Measurements from ENCODE around the gene MED10. TPM values are rescaled to one million over a fixed set of nuclear protein-coding genes. Genes with fewer than 3 reads are reported as not detected.
"Not testable (repeated sequence)": the region's sequence is repeated elsewhere in the genome, so short reads cannot be mapped to it uniquely, and the experiment has no call there.

Gene MED10
- total and polyA plus RNA-seq, 7 donors: 18.8 to 98.1 (median 49.1) TPM

GRCh38 chr5:6358434-6358820 is 19.9 kb downstream of the MED10 start:
- Histone ChIP-seq H3K27ac (no peak overlapping the region), H3K27me3 (ENCODE audit: insufficient read depth in 3 of 3, low read length in 2 of 3) (no peaks in the 10 kb centered on the region), H3K9me3 (no peaks in the 10 kb centered on the region), H3K4me1 (no peaks in the 10 kb centered on the region), H3K36me3 (ENCODE audit: insufficient read depth in 1 of 2, low read depth in 1 of 2) (peaks cover 0 to 14% of the 10 kb centered on the region in 2 donors), H3K4me3 (no peak overlapping the region)
- DNase-seq: no peak
- TF ChIP-seq CTCF (IDR thresholded peaks at IDR 0.05): no peak
- intact Hi-C loops (cut with DNase I): no loop called here
- no peak for ATAC-seq
- 85 to 91% (median 88%) methylated on average over 6 of the region's 6 CpGs for WGBS, 3 donors

GRCh38 chr5:6357817-6358433 is 20.4 kb downstream of the MED10 start:
- intact Hi-C loops (cut with DNase I): not testable (repeated sequence)

GRCh38 chr5:6356578-6357164 is 21.7 kb downstream of the MED10 start:
- ATAC-seq (no peak), DNase-seq (no peak)
- Histone ChIP-seq H3K27me3 (ENCODE audit: insufficient read depth in 3 of 3, low read length in 2 of 3) (no peaks in the 10 kb centered on the region), H3K4me1 (no peaks in the 10 kb centered on the region), H3K27ac (no peak overlapping the region), H3K4me3 (no peak overlapping the region), H3K36me3 (ENCODE audit: insufficient read depth in 1 of 2, low read depth in 1 of 2) (peaks cover 0 to 14% of the 10 kb centered on the region in 2 donors), H3K9me3 (no peaks in the 10 kb centered on the region)
- intact Hi-C loops (cut with DNase I): no loop called here
- 87 to 91% (median 90%) methylated on average over 16 of the region's 16 CpGs for WGBS, 3 donors
- no peak for TF ChIP-seq CTCF (IDR thresholded peaks at IDR 0.05)

More at GRCh38 chr5:6357817-6358433, 20.4 kb downstream of the MED10 start:
- H3K27ac ChIP-seq; H3K9me3 ChIP-seq; H3K27me3 ChIP-seq (ENCODE audit: insufficient read depth in 3 of 3, low read length in 2 of 3); H3K4me1 ChIP-seq; H3K4me3 ChIP-seq; ATAC-seq; DNase-seq: not testable (repeated sequence)
- H3K36me3 ChIP-seq (ENCODE audit: insufficient read depth in 1 of 2, low read depth in 1 of 2): peaks cover 0 to 14% of the 10 kb centered on the region in 2 donors
- whole genome bisulfite sequencing, 3 donors: 86 to 91% (median 90%) methylated on average over 8 of the region's 8 CpGs

GRCh38 chr5:6355294-6355693 is 23.1 kb downstream of the MED10 start:
- ATAC-seq: no peak
- H3K9me3 ChIP-seq: no peaks in the 10 kb centered on the region
- 58 to 69% (median 66%) methylated on average over 6 of the region's 6 CpGs for WGBS, 3 donors
- H3K4me3 ChIP-seq: no peak overlapping the region
- intact Hi-C loops (cut with DNase I): no loop called here
- H3K4me1 ChIP-seq: no peaks in the 10 kb centered on the region
- no peak for DNase-seq
- no peak for TF ChIP-seq CTCF (IDR thresholded peaks at IDR 0.05)
- no peak overlapping the region for H3K27ac ChIP-seq
- no peaks in the 10 kb centered on the region for H3K27me3 ChIP-seq (ENCODE audit: insufficient read depth in 3 of 3, low read length in 2 of 3)
- peaks cover 0 to 10% of the 10 kb centered on the region in 2 donors for H3K36me3 ChIP-seq (ENCODE audit: insufficient read depth in 1 of 2, low read depth in 1 of 2)

- 54 to 81% (median 64%) methylated on average over 3 of the region's 3 CpGs for WGBS, 3 donors
- Histone ChIP-seq H3K4me3 (no peak overlapping the region), H3K36me3 (ENCODE audit: insufficient read depth in 1 of 2, low read depth in 1 of 2) (peaks cover 0 to 10% of the 10 kb centered on the region in 2 donors), H3K4me1 (no peaks in the 10 kb centered on the region), H3K27ac (no peak overlapping the region), H3K27me3 (ENCODE audit: insufficient read depth in 3 of 3, low read length in 2 of 3) (no peaks in the 10 kb centered on the region), H3K9me3 (no peaks in the 10 kb centered on the region)
- TF ChIP-seq CTCF (IDR thresholded peaks at IDR 0.05): no peak
- intact Hi-C loops (cut with DNase I): no loop called here
- ATAC-seq (no peak), DNase-seq (no peak)
Measured at GRCh38 chr5:6354848-6355247, 23.5 kb downstream of the MED10 start.
